ENCODE data around the gene MEIKIN. TPM values are rescaled to one million over a fixed set of nuclear protein-coding genes. Genes with fewer than 3 reads are reported as not detected.

The MEIKIN gene
- total RNA-seq, 3 donors from 2014 or later = not detected

- H3K27me3 Mint-ChIP-seq (ENCODE audit: low read depth) = no peaks in the 10 kb centered on the region
- no peak for DNase-seq
- ATAC-seq = no peak
- H3K36me3 Mint-ChIP-seq (ENCODE audit: insufficient read depth) = peaks cover 2% of the 10 kb centered on the region
- peaks cover 26% of the 10 kb centered on the region for H3K4me1 Mint-ChIP-seq (ENCODE audit: low read depth)
- H3K4me3 Mint-ChIP-seq = no peak overlapping the region
- H3K9me3 Mint-ChIP-seq = no peaks in the 10 kb centered on the region
These were observed 35.2 kb upstream of the MEIKIN start for GRCh38 chr5:131980696-131981095.

GRCh38 chr5:131979816-131980215 lies 34.4 kb upstream of the MEIKIN start:
- no peak for ATAC-seq
- no peak for DNase-seq
- Mint-ChIP-seq H3K27me3 (ENCODE audit: low read depth) (no peaks in the 10 kb centered on the region), H3K4me3 (no peak overlapping the region), H3K36me3 (ENCODE audit: insufficient read depth) (peaks cover 2% of the 10 kb centered on the region), H3K9me3 (no peaks in the 10 kb centered on the region), H3K4me1 (ENCODE audit: low read depth) (peaks cover 32% of the 10 kb centered on the region)

- Mint-ChIP-seq H3K4me1 (ENCODE audit: low read depth) (peaks cover 47% of the 10 kb centered on the region), H3K4me3 (no peak overlapping the region), H3K27me3 (ENCODE audit: low read depth) (no peaks in the 10 kb centered on the region), H3K36me3 (ENCODE audit: insufficient read depth) (peaks cover 6% of the 10 kb centered on the region), H3K9me3 (no peaks in the 10 kb centered on the region)
- ATAC-seq (no peak), DNase-seq (no peak)
These were observed 31.7 kb upstream of the MEIKIN start for GRCh38 chr5:131977212-131977604.

- Mint-ChIP-seq H3K27me3 (ENCODE audit: low read depth) (no peaks in the 10 kb centered on the region), H3K36me3 (ENCODE audit: insufficient read depth) (peaks cover 8% of the 10 kb centered on the region), H3K4me3 (no peak overlapping the region), H3K9me3 (no peaks in the 10 kb centered on the region), H3K4me1 (ENCODE audit: low read depth) (peaks cover 47% of the 10 kb centered on the region)
- DNase-seq (no peak), ATAC-seq (no peak)
These were observed 31.1 kb upstream of the MEIKIN start for GRCh38 chr5:131976414-131977211.

GRCh38 chr5:131974956-131975726 lies 29.7 kb upstream of the MEIKIN start:
- Mint-ChIP-seq H3K36me3 (ENCODE audit: insufficient read depth) (peaks cover 10% of the 10 kb centered on the region), H3K4me3 (peak overlapping the region; percentile 80), H3K4me1 (ENCODE audit: low read depth) (peaks cover 48% of the 10 kb centered on the region), H3K9me3 (no peaks in the 10 kb centered on the region), H3K27me3 (ENCODE audit: low read depth) (no peaks in the 10 kb centered on the region)
- DNase-seq (no peak), ATAC-seq (peak; percentile 59 to 71)

- Mint-ChIP-seq H3K9me3 (no peaks in the 10 kb centered on the region), H3K36me3 (ENCODE audit: insufficient read depth) (peaks cover 10% of the 10 kb centered on the region), H3K4me1 (ENCODE audit: low read depth) (peaks cover 52% of the 10 kb centered on the region), H3K4me3 (peak overlapping the region; percentile 80), H3K27me3 (ENCODE audit: low read depth) (no peaks in the 10 kb centered on the region)
- no peak for DNase-seq
- peak; percentile 9 to 28 for ATAC-seq
These were observed 29.1 kb upstream of the MEIKIN start for GRCh38 chr5:131974622-131974955.

- peaks cover 52% of the 10 kb centered on the region for H3K4me1 Mint-ChIP-seq (ENCODE audit: low read depth)
These were observed 28.6 kb upstream of the MEIKIN start for GRCh38 chr5:131974016-131974415.

GRCh38 chr5:131973089-131973712 lies 27.7 kb upstream of the MEIKIN start:
- Mint-ChIP-seq H3K36me3 (ENCODE audit: insufficient read depth) (peaks cover 10% of the 10 kb centered on the region), H3K4me3 (no peak overlapping the region), H3K9me3 (no peaks in the 10 kb centered on the region), H3K4me1 (ENCODE audit: low read depth) (peaks cover 52% of the 10 kb centered on the region), H3K27me3 (ENCODE audit: low read depth) (no peaks in the 10 kb centered on the region)
- DNase-seq (no peak), ATAC-seq (no peak)

More at GRCh38 chr5:131974016-131974415, 28.6 kb upstream of the MEIKIN start:
- peak overlapping the region; percentile 80 for H3K4me3 Mint-ChIP-seq
- no peak for ATAC-seq
- no peak for DNase-seq
- no peaks in the 10 kb centered on the region for H3K9me3 Mint-ChIP-seq
- H3K27me3 Mint-ChIP-seq (ENCODE audit: low read depth) = no peaks in the 10 kb centered on the region
- H3K36me3 Mint-ChIP-seq (ENCODE audit: insufficient read depth) = peaks cover 10% of the 10 kb centered on the region

- ATAC-seq = no peak
- Mint-ChIP-seq H3K27me3 (ENCODE audit: low read depth) (no peaks in the 10 kb centered on the region), H3K9me3 (no peaks in the 10 kb centered on the region), H3K4me3 (no peak overlapping the region), H3K4me1 (ENCODE audit: low read depth) (peaks cover 16% of the 10 kb centered on the region), H3K36me3 (ENCODE audit: insufficient read depth) (peaks cover 34% of the 10 kb centered on the region)
- DNase-seq = no peak
These were observed 23.0 kb upstream of the MEIKIN start for GRCh38 chr5:131968396-131968954.

- peaks cover 8% of the 10 kb centered on the region for H3K4me1 Mint-ChIP-seq (ENCODE audit: low read depth)
- H3K4me3 Mint-ChIP-seq = no peak overlapping the region
- DNase-seq (no peak), ATAC-seq (no peak)
- H3K27me3 Mint-ChIP-seq (ENCODE audit: low read depth) = no peaks in the 10 kb centered on the region
- no peaks in the 10 kb centered on the region for H3K9me3 Mint-ChIP-seq
- peaks cover 31% of the 10 kb centered on the region for H3K36me3 Mint-ChIP-seq (ENCODE audit: insufficient read depth)
These were observed 21.1 kb upstream of the MEIKIN start for GRCh38 chr5:131966551-131966950.

GRCh38 chr5:131965826-131966415 lies 20.5 kb upstream of the MEIKIN start:
- DNase-seq (no peak), ATAC-seq (no peak)
- no peaks in the 10 kb centered on the region for H3K9me3 Mint-ChIP-seq
- H3K27me3 Mint-ChIP-seq (ENCODE audit: low read depth) = no peaks in the 10 kb centered on the region
- no peak overlapping the region for H3K4me3 Mint-ChIP-seq
- peaks cover 29% of the 10 kb centered on the region for H3K36me3 Mint-ChIP-seq (ENCODE audit: insufficient read depth)
- H3K4me1 Mint-ChIP-seq (ENCODE audit: low read depth) = peaks cover 8% of the 10 kb centered on the region

GRCh38 chr5:131959906-131960305 lies 14.4 kb upstream of the MEIKIN start:
- no peak overlapping the region for H3K4me3 Mint-ChIP-seq
- peaks cover 33% of the 10 kb centered on the region for H3K36me3 Mint-ChIP-seq (ENCODE audit: insufficient read depth)
- ATAC-seq = peak; percentile 77 to 78
- DNase-seq = no peak
- H3K4me1 Mint-ChIP-seq (ENCODE audit: low read depth) = peaks cover 6% of the 10 kb centered on the region
- no peaks in the 10 kb centered on the region for H3K9me3 Mint-ChIP-seq
- no peaks in the 10 kb centered on the region for H3K27me3 Mint-ChIP-seq (ENCODE audit: low read depth)

- ATAC-seq = no peak
- Mint-ChIP-seq H3K9me3 (no peaks in the 10 kb centered on the region), H3K4me3 (no peak overlapping the region), H3K36me3 (ENCODE audit: insufficient read depth) (peaks cover 36% of the 10 kb centered on the region), H3K27me3 (ENCODE audit: low read depth) (no peaks in the 10 kb centered on the region), H3K4me1 (ENCODE audit: low read depth) (peaks cover 6% of the 10 kb centered on the region)
- DNase-seq = no peak
These were observed 13.7 kb upstream of the MEIKIN start for GRCh38 chr5:131959136-131959535.

All from activated T-cell treated with anti-CD3 and anti-CD28 coated beads, Interleukin-2, amount 50 U/mL, for 4 hours (primary cell).